Trophoblast cell (in vitro differentiated cells and primary cell): Measurements from ENCODE around the gene SMURF2.
A peak's percentile ranks its signal among the peaks of the same experiment; 100 is the strongest.

ENCODE experiments used
- DNase-seq, 2 donors: peaks; one replicate each; pipeline ENCODE4 v3.0.0-alpha.2; 2016
- H2AFZ ChIP-seq: 2 replicates; pipeline ENCODE4 v1.6.1; 2013; ENCODE audit warnings: low read length, moderate library complexity, mild to moderate bottlenecking; ENCODE audit not compliant: insufficient read depth, poor library complexity
- H2AK5ac ChIP-seq: 2 replicates; pipeline ENCODE4 v1.6.1; 2013; ENCODE audit warnings: mild to moderate bottlenecking, low read length
- H2BK120ac ChIP-seq: 2 replicates; pipeline ENCODE4 v1.6.1; 2013; ENCODE audit warnings: low read length, mild to moderate bottlenecking, moderate library complexity; ENCODE audit not compliant: insufficient read depth, poor library complexity
- H2BK12ac ChIP-seq: 2 replicates; pipeline ENCODE4 v1.6.1; 2013; ENCODE audit warnings: mild to moderate bottlenecking, low read length, moderate library complexity
- H2BK5ac ChIP-seq: 2 replicates; pipeline ENCODE4 v1.6.1; 2013; ENCODE audit warnings: low read length, low read depth, moderate library complexity, mild to moderate bottlenecking; ENCODE audit not compliant: poor library complexity
- H3K14ac ChIP-seq: 2 replicates; pipeline ENCODE4 v1.6.1; 2013; ENCODE audit warnings: mild to moderate bottlenecking, low read length
- H3K18ac ChIP-seq: 2 replicates; pipeline ENCODE4 v1.6.1; 2013; ENCODE audit warnings: mild to moderate bottlenecking, low read length
- H3K23ac ChIP-seq: 2 replicates; pipeline ENCODE4 v1.6.1; 2013; ENCODE audit warnings: low read length
- H3K27ac ChIP-seq: 2 replicates; pipeline ENCODE4 v1.5.1; 2013; ENCODE audit warnings: low read depth, mild to moderate bottlenecking, inconsistent platforms, low read length, moderate library complexity
- H3K27me3 ChIP-seq: 2 replicates; pipeline ENCODE4 v1.6.1; 2013; ENCODE audit warnings: inconsistent platforms, mild to moderate bottlenecking, low read length, moderate library complexity; ENCODE audit not compliant: insufficient read depth
- H3K36me3 ChIP-seq, 2 experiments: 1 replicate in 1 of 2; 2 replicates in 1 of 2; pipeline ENCODE4 v1.6.1; 2013; ENCODE audit warnings: low read length in 2 of 2, mild to moderate bottlenecking in 2 of 2, moderate library complexity in 1 of 2; ENCODE audit not compliant: insufficient read depth in 2 of 2, control insufficient read depth in 1 of 2
- H3K4ac ChIP-seq: 2 replicates; pipeline ENCODE4 v1.6.1; 2013; ENCODE audit warnings: low read depth, mild to moderate bottlenecking, low read length, moderate library complexity
- H3K4me1 ChIP-seq, 2 experiments: 1 replicate in 1 of 2; 2 replicates in 1 of 2; pipeline ENCODE4 v1.6.1; 2013; ENCODE audit warnings: low read length in 2 of 2, mild to moderate bottlenecking in 2 of 2, moderate library complexity in 1 of 2; ENCODE audit not compliant: insufficient read depth in 2 of 2, control insufficient read depth in 1 of 2
- H3K4me2 ChIP-seq: 2 replicates; pipeline ENCODE4 v1.6.1; 2013; ENCODE audit warnings: inconsistent platforms, mild to moderate bottlenecking, low read length, moderate library complexity
- H3K4me3 ChIP-seq: 2 replicates; pipeline ENCODE4 v1.5.1; 2013; ENCODE audit warnings: mild to moderate bottlenecking, low read depth, low read length, inconsistent platforms
- H3K79me1 ChIP-seq: one replicate; pipeline ENCODE4 v1.6.1; 2013; ENCODE audit warnings: low read length
- H3K79me2 ChIP-seq: 2 replicates; pipeline ENCODE4 v1.6.1; 2013; ENCODE audit warnings: low read length, mild to moderate bottlenecking; ENCODE audit not compliant: control insufficient read depth, insufficient read depth, poor library complexity
- H3K9ac ChIP-seq: 2 replicates; pipeline ENCODE4 v1.6.1; 2013; ENCODE audit warnings: mild to moderate bottlenecking, low read length
- H3K9me3 ChIP-seq: 2 replicates; pipeline ENCODE4 v1.6.1; 2013; ENCODE audit warnings: low read depth, mild to moderate bottlenecking, control low read depth, inconsistent platforms, low read length; ENCODE audit not compliant: insufficient read depth
- H4K12ac ChIP-seq: 2 replicates; pipeline ENCODE4 v1.6.1; 2013; ENCODE audit warnings: low read depth, mild to moderate bottlenecking, low read length, moderate library complexity
- H4K8ac ChIP-seq: 2 replicates; pipeline ENCODE4 v1.6.1; 2013; ENCODE audit warnings: low read depth, mild to moderate bottlenecking, low read length, moderate library complexity
- H4K91ac ChIP-seq: one replicate; pipeline ENCODE4 v1.6.1; 2013; ENCODE audit warnings: low read depth, mild to moderate bottlenecking, low read length, moderate library complexity
- WGBS: extraction: QIAGEN DNeasy Blood & Tissue Kit; methylation state at CpG from one replicate; pipeline ENCODE4 v1.1.7; 2013; ENCODE audit warnings: missing lambda C conversion rate; ENCODE audit not compliant: insufficient read length, insufficient coverage; ENCODE audit errors: extremely low coverage; 5-methylcytosine and 5-hydroxymethylcytosine counted together

SMURF2 gene

GRCh38 chr17:64544742-64545141, 117.4 kb downstream of the SMURF2 start:
- H3K9me3 ChIP-seq, result peaks cover 2% of the 10 kb centered on the region
- no peak overlapping the region for H2AFZ ChIP-seq
- no peak overlapping the region for H3K4ac ChIP-seq
- no peak for DNase-seq
- H4K8ac ChIP-seq, result no peak overlapping the region
- H3K18ac ChIP-seq, result no peak overlapping the region
- H3K23ac ChIP-seq, result no peak overlapping the region
- no peak overlapping the region for H3K4me3 ChIP-seq
- no peak overlapping the region for H3K4me2 ChIP-seq
- H2BK5ac ChIP-seq, result no peak overlapping the region
- no peaks in the 10 kb centered on the region for H3K4me1 ChIP-seq
- H3K27me3 ChIP-seq, result no peaks in the 10 kb centered on the region
- H2BK12ac ChIP-seq, result no peak overlapping the region
- no peaks in the 10 kb centered on the region for H3K79me1 ChIP-seq
- no peaks in the 10 kb centered on the region for H3K79me2 ChIP-seq
- no peak overlapping the region for H4K91ac ChIP-seq
- WGBS, result no CpG with 5 or more reads among the region's 2 CpGs
- no peak overlapping the region for H4K12ac ChIP-seq
- no peak overlapping the region for H3K27ac ChIP-seq
- no peak overlapping the region for H3K9ac ChIP-seq
- H3K36me3 ChIP-seq, result peaks cover 19 to 37% of the 10 kb centered on the region in 2 experiments
- no peak overlapping the region for H3K14ac ChIP-seq
- no peak overlapping the region for H2BK120ac ChIP-seq
- no peak overlapping the region for H2AK5ac ChIP-seq

GRCh38 chr17:64540118-64540776, 121.9 kb downstream of the SMURF2 start:
- WGBS, result no CpG with 5 or more reads among the region's 5 CpGs
- peaks cover 2% of the 10 kb centered on the region for H3K9me3 ChIP-seq

GRCh38 chr17:64538508-64539130, 123.5 kb downstream of the SMURF2 start:
- no peak overlapping the region for H4K91ac ChIP-seq
- H3K18ac ChIP-seq, result no peak overlapping the region
- no peak overlapping the region for H2BK120ac ChIP-seq
- H3K9me3 ChIP-seq, result peaks cover 2% of the 10 kb centered on the region
- H3K4me3 ChIP-seq, result no peak overlapping the region
- H2AK5ac ChIP-seq, result no peak overlapping the region
- no peak overlapping the region for H4K8ac ChIP-seq
- H3K4ac ChIP-seq, result no peak overlapping the region
- H3K36me3 ChIP-seq, result peaks cover 24 to 54% of the 10 kb centered on the region in 2 experiments
- no peak overlapping the region for H3K27ac ChIP-seq
- no peaks in the 10 kb centered on the region for H3K27me3 ChIP-seq
- no peak overlapping the region for H3K9ac ChIP-seq
- no peak overlapping the region for H2AFZ ChIP-seq
- H3K79me2 ChIP-seq, result no peaks in the 10 kb centered on the region
- no peaks in the 10 kb centered on the region for H3K79me1 ChIP-seq
- no peak overlapping the region for H2BK12ac ChIP-seq
- H3K14ac ChIP-seq, result no peak overlapping the region
- no peak for DNase-seq
- WGBS, result no CpG with 5 or more reads among the region's 7 CpGs
- no peaks in the 10 kb centered on the region for H3K4me1 ChIP-seq
- no peak overlapping the region for H3K23ac ChIP-seq
- H4K12ac ChIP-seq, result no peak overlapping the region
- H3K4me2 ChIP-seq, result no peak overlapping the region
- H2BK5ac ChIP-seq, result no peak overlapping the region

More at GRCh38 chr17:64540118-64540776, 121.9 kb downstream of the SMURF2 start:
- no peak overlapping the region for H2BK120ac ChIP-seq
- no peak overlapping the region for H3K27ac ChIP-seq
- no peak overlapping the region for H3K4ac ChIP-seq
- H4K12ac ChIP-seq, result no peak overlapping the region
- no peak overlapping the region for H2AFZ ChIP-seq
- DNase-seq, result peak; percentile 17 to 74
- H3K14ac ChIP-seq, result no peak overlapping the region
- no peaks in the 10 kb centered on the region for H3K79me2 ChIP-seq
- no peak overlapping the region for H3K4me3 ChIP-seq
- H2BK5ac ChIP-seq, result no peak overlapping the region
- no peak overlapping the region for H3K23ac ChIP-seq
- no peaks in the 10 kb centered on the region for H3K79me1 ChIP-seq
- no peak overlapping the region for H3K9ac ChIP-seq
- H4K8ac ChIP-seq, result no peak overlapping the region
- H3K4me2 ChIP-seq, result no peak overlapping the region
- H3K27me3 ChIP-seq, result no peaks in the 10 kb centered on the region
- no peak overlapping the region for H2BK12ac ChIP-seq
- peaks cover 21 to 42% of the 10 kb centered on the region in 2 experiments for H3K36me3 ChIP-seq
- no peaks in the 10 kb centered on the region for H3K4me1 ChIP-seq
- no peak overlapping the region for H4K91ac ChIP-seq
- no peak overlapping the region for H3K18ac ChIP-seq
- H2AK5ac ChIP-seq, result no peak overlapping the region

GRCh38 chr17:64537488-64537887, 124.6 kb downstream of the SMURF2 start:
- Histone ChIP-seq H3K23ac (no peak overlapping the region), H2BK120ac (no peak overlapping the region), H3K14ac (no peak overlapping the region), H3K9me3 (peaks cover 2% of the 10 kb centered on the region), H3K4me3 (no peak overlapping the region), H2AFZ (no peak overlapping the region), H3K4me2 (no peak overlapping the region), H3K4me1 (no peaks in the 10 kb centered on the region), H3K79me1 (no peaks in the 10 kb centered on the region), H3K18ac (no peak overlapping the region), H3K9ac (no peak overlapping the region), H3K27ac (no peak overlapping the region), H2AK5ac (no peak overlapping the region), H3K27me3 (no peaks in the 10 kb centered on the region), H3K36me3 (peaks cover 28 to 63% of the 10 kb centered on the region in 2 experiments), H4K8ac (no peak overlapping the region), H2BK5ac (no peak overlapping the region), H2BK12ac (no peak overlapping the region), H3K4ac (no peak overlapping the region), H3K79me2 (no peaks in the 10 kb centered on the region), H4K12ac (no peak overlapping the region), H4K91ac (no peak overlapping the region)
- no peak for DNase-seq
- WGBS, result no CpG with 5 or more reads among the region's 5 CpGs
